Fibroblast of pulmonary artery (primary cell): ENCODE data around the gene SRPRA.
"Not testable (repeated sequence)": the region's sequence is repeated elsewhere in the genome, so short reads cannot be mapped to it uniquely, and the experiment has no call there.

Experiments used
- DNase-seq: peaks from one replicate; pipeline ENCODE4 v3.0.0-alpha.2; 2010; ENCODE audit warnings: low read depth
- H3K4me3 ChIP-seq: replicated peaks from 2 replicates; pipeline ENCODE4 v1.5.1; 2011; ENCODE audit warnings: low read depth, mild to moderate bottlenecking, control low read depth, low read length, moderate library complexity
- CTCF ChIP-seq: IDR thresholded peaks from 2 replicates; pipeline ENCODE4 v1.5.1; 2011; ENCODE audit warnings: mild to moderate bottlenecking, control low read depth, low read length, inconsistent platforms; ENCODE audit errors: missing control alignments

Gene SRPRA

GRCh38 chr11:126311401-126312291 lies 43.0 kb upstream of the SRPRA start:
- DNase-seq: no peak
- H3K4me3 ChIP-seq: no peak overlapping the region
- no peak for TF ChIP-seq CTCF

- DNase-seq: no peak
- H3K4me3 ChIP-seq: no peak overlapping the region
- TF ChIP-seq CTCF: no peak
These were observed 42.3 kb upstream of the SRPRA start for GRCh38 chr11:126310992-126311310.

- peak; percentile 85 for DNase-seq
- no peak overlapping the region for H3K4me3 ChIP-seq
- TF ChIP-seq CTCF: peak; percentile 95
These were observed 41.7 kb upstream of the SRPRA start for GRCh38 chr11:126310200-126310991.

GRCh38 chr11:126308771-126309170 lies 40.1 kb upstream of the SRPRA start:
- not testable (repeated sequence) for DNase-seq, H3K4me3 ChIP-seq

- TF ChIP-seq CTCF: no peak
- no peak for DNase-seq
- H3K4me3 ChIP-seq: no peak overlapping the region
These were observed 39.6 kb upstream of the SRPRA start for GRCh38 chr11:126308271-126308671.

GRCh38 chr11:126307706-126308105 lies 39.0 kb upstream of the SRPRA start:
- no peak overlapping the region for H3K4me3 ChIP-seq
- DNase-seq: peak; percentile 73
- TF ChIP-seq CTCF: peak; percentile 59

- no peak overlapping the region for H3K4me3 ChIP-seq
- TF ChIP-seq CTCF: no peak
- DNase-seq: no peak
These were observed 37.0 kb upstream of the SRPRA start for GRCh38 chr11:126305699-126306098.
